HG03066 (cell line): ENCODE data around the gene SRBD1.

ENCODE experiments used
- ATAC-seq: cut with Tn5 transposase; IDR thresholded peaks from one replicate; pipeline ENCODE4 v1.9.1; 2021; ENCODE audit warnings: low read depth; ENCODE audit not compliant: unreplicated experiment

The SRBD1 gene

DNA sequence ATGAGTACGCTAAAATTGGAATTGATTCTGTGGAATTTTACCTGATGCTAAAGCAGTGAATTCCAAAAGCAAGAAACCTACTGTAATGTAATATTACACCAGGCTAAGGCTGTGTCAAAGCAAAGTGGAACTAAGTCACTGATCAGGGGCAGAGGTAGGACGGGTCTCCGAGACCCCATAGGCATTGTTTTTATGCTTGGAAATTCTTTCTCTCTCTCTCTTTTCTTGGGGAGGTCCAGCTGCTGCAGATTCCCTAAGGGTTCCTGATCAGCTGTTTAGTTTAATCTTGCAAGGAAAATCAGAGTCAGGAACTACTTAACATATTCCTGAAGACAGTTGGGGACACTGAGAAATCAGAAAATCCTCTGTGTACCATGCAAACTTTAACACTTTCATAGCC, 220.2 kb downstream of the SRBD1 start:
- no peak for ATAC-seq

DNA sequence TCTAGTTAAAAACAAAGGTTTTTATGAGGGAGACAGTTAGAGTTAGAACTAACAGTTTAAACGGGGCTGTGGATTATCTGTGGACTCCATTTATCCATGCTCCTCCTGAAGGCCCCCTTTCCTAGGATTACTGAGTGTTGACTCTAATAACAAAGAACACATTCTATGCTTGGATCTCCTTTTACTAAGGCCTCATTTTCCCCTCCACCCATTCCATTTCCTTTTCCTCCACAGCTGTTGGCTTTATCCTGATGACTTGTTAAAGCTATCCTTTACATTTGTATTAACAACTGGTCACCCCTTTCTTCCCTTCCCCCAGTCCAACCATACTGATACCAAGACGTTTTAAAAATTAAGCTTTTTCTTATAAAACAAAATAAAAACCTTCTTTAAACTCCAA, 220.6 kb downstream of the SRBD1 start:
- no peak for ATAC-seq

DNA sequence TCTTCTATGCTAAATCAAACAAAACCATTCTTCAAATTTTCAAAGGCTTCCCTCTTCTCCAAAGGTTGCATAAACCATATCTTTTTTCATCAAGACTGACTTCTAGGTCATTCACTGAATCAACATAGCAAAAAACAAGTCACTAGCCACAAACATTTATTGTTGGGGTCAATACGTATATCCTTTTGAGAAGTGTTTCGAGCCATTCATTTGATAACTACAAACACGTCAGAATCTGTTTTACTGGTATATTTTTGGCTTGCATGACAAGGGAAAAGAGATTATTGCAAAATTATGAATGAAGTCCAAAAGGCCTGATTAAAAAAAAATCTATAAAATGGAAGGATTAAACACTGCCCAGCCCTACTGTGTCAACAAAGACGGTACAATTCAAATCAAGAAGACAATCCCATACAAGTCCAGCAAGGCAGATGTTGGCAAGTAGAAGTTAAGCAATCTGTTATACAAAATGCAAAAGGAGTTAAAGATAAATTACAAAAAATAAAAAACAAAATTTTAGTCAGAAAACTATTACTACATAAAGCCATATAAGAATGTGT, 222.4 kb downstream of the SRBD1 start:
- no peak for ATAC-seq

DNA sequence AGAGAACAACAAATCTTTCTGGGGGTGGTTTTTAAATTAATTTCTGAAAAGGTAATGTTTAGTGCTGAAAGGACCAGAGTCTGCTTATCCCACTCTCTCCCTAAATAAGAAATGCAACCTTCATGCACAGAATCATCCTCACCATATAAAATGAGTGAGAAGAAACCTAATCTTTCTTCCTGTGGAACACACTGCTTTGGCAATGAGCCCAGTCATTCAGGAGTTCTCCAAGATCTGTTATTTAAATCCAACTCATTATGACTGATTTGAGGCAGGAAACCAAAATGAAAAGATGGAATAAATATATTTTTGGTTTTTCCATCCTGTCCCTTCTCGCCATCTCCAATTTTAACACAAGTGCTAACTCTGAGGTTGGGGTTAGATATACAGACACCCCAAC, 228.3 kb downstream of the SRBD1 start:
- no peak for ATAC-seq

DNA sequence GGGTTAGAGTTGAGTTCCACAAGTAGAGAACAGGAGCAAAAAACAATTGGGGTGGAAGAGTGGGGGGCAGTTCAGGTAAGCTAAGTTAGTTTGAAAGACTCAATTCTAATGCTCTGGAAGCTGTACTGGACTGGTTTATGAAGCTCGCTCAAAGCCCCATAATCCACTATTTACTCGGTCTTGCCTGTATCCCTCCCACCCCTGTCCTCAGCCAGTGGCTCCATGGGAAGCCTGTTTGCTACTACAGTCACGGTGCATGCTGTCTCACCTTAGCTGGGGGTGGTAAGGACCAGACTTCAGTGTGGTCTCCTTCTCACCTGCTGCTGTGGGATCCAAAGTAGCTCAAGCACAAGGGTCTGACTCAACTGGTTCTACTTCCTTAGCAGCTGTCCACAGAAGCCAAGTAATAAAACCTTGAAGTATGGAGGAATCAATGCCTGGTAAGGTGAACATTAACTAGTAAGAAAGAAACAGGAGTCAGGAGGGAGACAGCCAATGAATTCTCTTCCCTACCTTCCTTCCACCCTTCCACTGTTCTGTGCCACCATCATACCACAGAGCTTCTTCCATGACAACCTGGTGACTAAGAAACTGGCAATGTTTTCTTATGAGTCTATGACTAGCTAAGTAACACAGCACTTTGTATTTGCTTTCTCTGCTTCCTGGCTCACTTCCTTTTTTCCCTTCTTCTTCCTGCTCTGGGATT, 230.8 kb downstream of the SRBD1 start:
- no peak for ATAC-seq

DNA sequence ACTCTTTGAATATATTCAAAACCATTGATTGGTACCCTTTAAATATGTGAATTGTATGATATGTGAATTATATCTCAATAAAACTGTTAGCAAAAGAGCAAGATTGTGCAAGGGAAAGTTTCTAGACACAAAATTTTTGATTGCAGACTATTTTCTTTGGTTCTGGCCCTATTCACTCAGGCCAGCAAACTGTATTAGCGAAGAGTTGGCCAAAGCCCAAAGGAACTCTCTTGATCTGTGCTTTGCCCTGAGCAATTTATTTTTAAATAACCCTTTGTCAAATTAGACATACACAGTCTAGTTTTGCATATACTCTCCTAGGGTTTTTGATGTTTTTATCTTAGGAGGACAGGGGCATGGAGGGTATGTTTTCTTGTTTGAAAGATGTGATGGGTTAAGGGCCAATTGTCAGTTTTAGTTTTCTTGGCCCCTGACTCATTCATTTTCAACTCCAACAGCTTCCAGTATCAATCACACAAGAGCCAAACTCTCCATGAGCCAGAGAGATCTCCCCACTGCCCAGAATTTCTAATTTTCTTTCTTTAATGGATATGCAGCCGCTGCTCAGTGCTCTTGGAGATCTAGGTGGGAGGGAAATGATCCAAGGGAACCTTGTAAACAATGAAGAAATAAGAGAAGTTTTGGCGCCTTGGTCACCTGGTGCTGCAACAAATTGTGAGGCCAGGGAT, 231.5 kb downstream of the SRBD1 start:
- ATAC-seq = no peak

DNA sequence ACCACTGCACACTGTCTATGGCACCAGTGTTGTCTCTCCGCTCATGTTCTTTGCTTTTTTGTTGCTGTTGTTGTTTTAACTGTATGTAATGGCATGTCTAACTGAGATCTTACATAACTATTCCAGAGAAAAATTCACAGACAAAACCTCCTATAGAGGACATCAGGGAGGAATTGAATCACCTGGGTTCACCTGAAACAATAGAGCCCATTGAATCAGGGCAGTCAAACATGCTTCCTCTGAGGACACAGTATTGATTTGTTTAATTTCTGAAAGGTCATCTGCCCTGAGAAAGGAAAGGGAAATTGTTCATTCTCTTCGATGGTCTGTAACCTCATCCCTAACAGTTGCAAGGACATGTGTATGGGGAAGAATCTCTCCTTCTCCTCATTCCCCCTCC, 237.5 kb downstream of the SRBD1 start:
- no peak for ATAC-seq

DNA sequence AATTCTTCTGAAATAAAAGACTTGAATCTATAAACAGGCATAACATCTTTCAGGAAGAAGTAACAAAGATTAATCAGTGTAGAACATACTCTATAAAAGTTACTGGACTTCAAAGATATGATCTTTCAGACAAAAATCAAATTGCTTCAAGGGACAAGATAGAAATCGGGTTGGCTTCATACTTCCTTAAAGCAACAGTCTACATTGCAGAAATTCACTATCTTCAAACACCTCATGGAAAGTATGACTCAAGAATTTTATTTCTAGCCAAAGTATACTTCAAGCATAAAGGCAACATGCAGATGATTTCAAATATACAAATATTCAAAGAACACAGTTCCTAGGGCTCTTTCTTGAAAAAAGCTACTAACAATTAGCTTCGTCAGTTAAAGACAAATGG, 240.7 kb downstream of the SRBD1 start:
- ATAC-seq = no peak

DNA sequence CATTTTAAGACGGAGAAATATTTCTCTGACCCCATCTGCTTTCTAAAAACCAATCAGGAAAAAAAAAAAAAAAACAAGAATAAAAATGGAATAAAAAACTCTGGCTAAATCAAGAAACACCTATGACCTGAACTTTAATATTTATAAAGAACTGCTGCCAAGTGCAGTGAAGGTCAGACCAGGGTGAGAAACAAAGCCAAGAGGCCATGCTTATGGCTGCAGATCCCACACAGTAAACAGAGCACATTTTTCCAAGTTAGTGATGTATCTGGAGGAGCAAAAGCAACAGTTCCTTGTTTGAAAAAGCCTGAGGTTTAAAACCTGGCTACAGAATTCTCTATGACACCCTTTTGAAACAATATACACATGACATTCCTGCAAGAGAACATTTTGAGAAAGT, 242.3 kb downstream of the SRBD1 start:
- no peak for ATAC-seq

DNA sequence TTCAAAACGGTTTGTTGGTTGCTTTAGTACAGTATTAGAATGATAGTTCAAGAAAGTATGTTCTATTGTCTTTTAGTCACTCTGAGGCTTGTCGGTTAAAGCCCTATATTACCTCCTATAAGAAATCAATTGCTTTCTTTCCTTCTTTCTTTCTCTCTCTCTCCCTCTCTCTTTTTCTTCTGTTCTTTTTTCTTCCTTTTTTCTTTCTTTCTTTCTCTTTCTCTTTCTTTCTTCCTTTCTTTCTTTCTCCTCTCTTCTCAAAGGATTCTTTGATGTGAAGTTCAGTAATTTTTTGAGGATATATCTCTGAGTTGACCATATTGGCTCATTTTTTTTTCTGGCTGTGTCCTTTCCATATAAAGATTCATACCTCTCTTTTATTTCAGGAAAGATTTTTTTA, 249.4 kb downstream of the SRBD1 start:
- no peak for ATAC-seq

DNA sequence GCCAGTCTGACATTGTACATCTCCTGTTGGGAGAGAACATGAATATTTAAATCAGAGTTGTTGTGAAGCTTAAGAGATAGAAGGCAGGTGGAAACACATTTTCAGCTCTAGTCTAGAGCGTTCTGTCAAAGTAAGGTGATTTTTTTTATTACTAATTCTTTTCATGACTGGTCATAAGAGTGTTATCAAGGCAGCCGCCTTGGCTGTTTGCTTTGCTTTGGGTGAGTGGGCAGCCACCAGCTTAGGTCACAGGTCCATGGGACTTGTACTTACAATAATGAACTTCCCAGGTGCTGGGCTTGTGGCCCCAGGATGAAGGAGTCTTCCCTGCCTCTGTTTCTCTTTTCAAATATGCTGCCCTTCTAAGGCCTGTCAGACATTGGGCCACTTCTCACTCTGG, 256.3 kb downstream of the SRBD1 start:
- ATAC-seq = no peak

DNA sequence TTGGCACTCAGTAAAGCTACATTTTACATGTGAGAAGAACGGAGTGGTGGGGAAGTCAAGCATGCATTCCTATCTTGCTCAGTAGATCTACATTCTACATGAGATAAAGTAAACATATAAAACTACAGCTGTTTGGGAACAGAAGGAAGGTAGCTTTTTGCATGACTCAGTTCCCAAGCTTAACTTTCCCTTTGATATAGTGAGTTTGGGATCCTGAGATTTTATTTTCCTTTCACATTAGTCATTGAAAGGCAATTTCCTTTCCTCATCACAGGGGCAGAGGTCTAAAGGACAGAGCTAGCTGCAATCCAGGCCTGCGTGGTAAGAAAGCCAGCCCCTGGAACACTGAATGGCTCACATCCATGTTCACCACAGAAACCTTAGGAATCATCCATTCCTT, 257.2 kb downstream of the SRBD1 start:
- ATAC-seq = no peak

DNA sequence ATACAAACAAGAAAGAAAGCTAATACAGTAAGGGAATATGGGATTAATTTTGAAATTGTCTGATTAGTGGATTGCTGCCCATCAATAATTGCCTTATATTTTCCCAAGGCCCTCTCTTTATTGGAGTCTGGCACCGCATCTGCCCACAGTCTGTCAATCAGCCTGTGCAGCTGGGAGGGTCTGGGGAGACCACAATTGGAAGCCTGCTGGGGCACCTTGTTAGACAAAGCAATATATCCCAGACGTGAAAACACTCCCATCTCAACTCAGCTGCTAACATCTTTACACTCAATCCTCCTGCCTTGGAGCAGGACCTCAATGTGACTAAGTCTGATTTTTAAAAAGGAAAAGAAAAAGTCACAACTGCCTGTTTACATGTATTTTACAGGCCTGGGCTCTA, 258.6 kb downstream of the SRBD1 start:
- no peak for ATAC-seq

DNA sequence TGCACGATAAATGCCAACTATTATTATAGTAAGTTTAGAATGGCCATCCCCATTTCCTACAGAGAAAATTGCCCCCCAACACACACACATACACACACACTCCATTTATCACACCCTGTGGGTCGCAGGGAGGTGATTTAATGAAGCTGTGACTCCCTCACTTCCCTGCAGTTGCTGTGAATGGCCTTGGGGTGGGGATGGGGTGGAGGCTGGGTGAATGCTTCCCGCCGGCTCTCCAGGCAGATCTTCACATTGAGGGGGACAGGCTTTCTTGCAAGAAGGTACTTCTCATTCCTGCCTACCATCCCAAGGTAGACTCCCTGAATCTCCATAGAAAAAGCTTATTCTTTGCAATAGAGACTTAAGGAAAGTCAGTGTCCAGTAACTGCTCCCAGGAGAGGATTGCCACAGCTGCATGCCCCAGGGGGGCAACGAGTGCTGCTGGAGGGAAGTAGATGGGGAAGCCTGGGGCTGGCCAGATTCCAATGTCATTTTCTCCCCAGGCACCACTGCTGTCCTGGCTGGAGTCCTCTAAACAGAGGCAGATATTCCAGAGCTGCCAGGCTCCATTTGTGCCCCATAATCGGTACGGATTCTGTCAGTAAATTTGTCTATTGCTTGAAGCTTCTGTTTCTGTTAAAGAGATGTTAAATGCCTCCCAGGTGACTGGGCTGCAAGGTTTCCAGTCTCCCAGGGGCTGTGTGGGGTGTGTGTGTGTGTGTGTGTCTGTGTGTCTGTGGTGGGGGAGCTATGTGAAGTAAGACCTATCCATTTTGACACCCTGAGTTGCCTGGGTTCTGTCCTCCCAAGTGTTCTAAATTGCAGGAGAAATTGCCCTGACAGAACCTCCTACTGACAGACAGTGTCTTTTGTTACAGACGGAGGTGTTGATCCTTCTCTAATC, 265.5 kb downstream of the SRBD1 start:
- ATAC-seq = no peak

DNA sequence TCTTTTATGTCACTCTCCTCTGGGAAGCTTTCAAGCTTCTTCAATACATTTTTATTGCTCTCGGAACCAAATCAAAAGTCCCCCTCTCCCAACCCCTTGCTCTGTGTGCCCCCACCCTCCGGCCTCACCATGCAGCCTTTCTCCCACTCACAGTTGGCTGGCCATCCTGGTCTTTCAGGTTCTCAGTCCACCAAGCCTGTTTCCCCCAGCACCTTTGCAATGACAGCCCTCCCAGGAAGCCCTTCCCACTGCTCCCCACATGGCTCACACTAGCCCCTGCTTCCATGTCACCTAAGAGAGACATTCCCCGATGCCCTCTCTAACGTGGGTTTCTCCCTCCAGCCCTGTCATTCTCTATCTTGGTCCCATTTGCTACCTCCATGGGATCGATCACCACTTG, 266.6 kb downstream of the SRBD1 start:
- no peak for ATAC-seq

DNA sequence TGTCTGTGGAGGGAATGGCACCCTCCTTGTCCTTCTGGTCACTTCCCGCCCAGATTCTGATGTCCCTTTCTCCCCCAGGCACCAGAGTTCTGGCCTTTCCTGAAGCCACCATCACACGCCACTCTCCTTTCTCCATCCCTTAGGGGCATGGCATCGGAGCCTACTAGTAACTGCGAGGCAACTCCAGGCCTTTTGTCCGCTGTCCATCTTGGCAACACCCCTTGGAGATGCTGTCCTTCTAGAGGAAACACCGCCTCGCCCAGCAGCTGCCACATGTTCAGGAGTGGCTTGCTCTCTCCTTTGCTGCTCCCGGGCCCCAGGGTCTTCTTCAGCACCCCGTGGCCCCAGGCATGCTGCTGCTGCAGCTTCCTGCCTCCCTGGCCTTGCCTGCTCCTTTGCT, 267.0 kb downstream of the SRBD1 start:
- no peak for ATAC-seq

DNA sequence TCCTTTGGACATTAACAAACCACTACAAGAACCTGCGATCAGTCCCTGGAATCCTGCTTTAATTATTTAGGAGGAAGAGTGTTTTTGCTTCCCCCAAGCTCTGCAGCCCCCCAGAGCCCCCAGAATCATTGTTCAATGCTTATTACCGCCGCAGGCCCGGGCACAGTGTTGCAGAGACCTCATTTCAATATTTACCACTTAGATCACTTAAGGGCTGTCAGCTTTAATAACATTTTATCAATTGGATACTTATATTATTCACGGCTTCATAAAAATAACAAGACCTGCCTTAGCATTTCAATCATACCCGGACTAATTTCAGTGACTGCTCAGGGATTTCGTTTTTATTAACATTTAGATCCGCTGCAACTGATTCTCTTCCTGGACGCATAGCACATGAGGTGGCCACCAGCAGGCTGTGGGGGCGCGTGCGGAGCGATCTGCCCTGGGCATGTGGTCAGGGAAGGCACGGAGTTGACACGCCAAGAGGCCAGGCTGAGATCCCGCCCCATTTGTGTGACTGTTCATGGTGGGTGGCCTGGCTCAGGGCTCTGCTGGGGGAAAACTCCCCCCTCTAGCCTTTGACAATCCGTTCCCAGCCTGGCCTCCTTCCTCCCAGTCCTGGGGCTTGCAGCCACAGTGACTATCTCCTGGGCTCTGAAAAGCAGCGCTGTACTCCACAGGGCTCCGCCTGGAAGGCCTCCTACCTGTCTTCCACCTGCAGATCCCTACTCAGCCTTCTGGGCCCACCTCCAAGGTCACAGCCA, 267.6 kb downstream of the SRBD1 start:
- no peak for ATAC-seq

DNA sequence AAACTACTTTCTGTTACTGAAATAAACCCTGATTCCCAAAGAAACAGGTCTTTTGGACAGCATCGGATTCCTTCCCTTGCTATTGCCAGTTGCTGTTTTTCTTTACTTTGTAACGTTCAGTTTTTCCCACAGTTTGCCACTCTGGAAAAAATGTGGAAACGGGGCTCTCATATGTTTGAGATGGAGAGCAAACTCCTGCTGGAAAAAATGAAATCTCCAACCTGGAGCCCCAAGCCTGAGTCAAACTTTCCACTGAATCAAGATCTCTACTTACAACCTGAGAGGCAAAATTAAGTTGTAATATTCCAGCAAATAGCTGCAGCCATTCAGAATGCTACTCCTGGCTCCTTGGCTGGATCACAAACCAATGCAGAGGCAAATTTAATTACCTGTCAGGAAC, 270.7 kb downstream of the SRBD1 start:
- no peak for ATAC-seq

DNA sequence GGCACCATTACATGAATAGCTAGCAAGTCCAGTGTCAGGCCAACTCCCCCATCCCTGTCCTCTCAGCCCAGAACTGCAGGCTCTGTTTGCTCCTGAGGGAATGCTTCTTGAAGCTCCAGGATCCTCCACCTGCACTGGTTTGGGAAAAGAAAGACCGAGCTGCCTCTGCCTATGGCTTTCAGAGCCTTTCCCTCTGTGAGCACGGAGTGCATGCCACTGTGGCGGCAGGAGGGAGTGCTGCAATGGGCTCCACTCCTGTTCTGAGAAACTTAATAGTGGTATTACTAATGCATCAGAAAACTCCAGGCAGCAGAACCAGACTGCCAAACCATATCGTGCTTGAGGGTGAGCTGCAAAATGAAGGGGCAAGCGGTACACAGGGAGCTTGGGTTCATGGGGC, 271.8 kb downstream of the SRBD1 start:
- ATAC-seq = no peak
